Epithelial cell of esophagus (primary cell): Measurements from ENCODE around the gene BCKDHB.

Experiments used
- DNase-seq: peaks from one replicate; pipeline ENCODE4 v3.0.0; 2010; ENCODE audit warnings: low read depth
- H3K4me3 ChIP-seq: 2 replicates; pipeline ENCODE4 v1.5.1; 2011; ENCODE audit warnings: mild to moderate bottlenecking, low read length, control low read depth
- CTCF ChIP-seq: IDR thresholded peaks from 2 replicates; pipeline ENCODE4 v1.5.1; 2011; ENCODE audit warnings: low read depth, mild to moderate bottlenecking, low read length, control low read depth, inconsistent platforms; ENCODE audit not compliant: insufficient read depth; ENCODE audit errors: missing control alignments

The BCKDHB gene

GRCh38 chr6:80249897-80250296 lies 143.4 kb downstream of the BCKDHB start:
- no peak for DNase-seq
- H3K4me3 ChIP-seq, result no peak overlapping the region
- TF ChIP-seq CTCF, result no peak

GRCh38 chr6:80250391-80250997 lies 144.0 kb downstream of the BCKDHB start:
- no peak overlapping the region for H3K4me3 ChIP-seq
- no peak for TF ChIP-seq CTCF
- DNase-seq, result no peak

- no peak for DNase-seq
- no peak for TF ChIP-seq CTCF
- no peak overlapping the region for H3K4me3 ChIP-seq
Observed at GRCh38 chr6:80251321-80251720, 144.8 kb downstream of the BCKDHB start.

- TF ChIP-seq CTCF, result no peak
- no peak for DNase-seq
- H3K4me3 ChIP-seq, result no peak overlapping the region
Observed at GRCh38 chr6:80254716-80255115, 148.2 kb downstream of the BCKDHB start.

GRCh38 chr6:80256691-80257090 lies 150.2 kb downstream of the BCKDHB start:
- H3K4me3 ChIP-seq, result no peak overlapping the region
- TF ChIP-seq CTCF, result no peak
- no peak for DNase-seq

- H3K4me3 ChIP-seq, result no peak overlapping the region
- no peak for TF ChIP-seq CTCF
- DNase-seq, result no peak
Observed at GRCh38 chr6:80259118-80259517, 152.6 kb downstream of the BCKDHB start.

GRCh38 chr6:80263585-80263984 lies 157.1 kb downstream of the BCKDHB start:
- DNase-seq, result no peak
- H3K4me3 ChIP-seq, result no peak overlapping the region
- no peak for TF ChIP-seq CTCF
